HG02970 (cell line): Measurements from ENCODE around the gene WWC2.
"Not testable (repeated sequence)": the region's sequence is repeated elsewhere in the genome, so short reads cannot be mapped to it uniquely, and the experiment has no call there.

Experiments
- ATAC-seq: cut with Tn5 transposase; IDR thresholded peaks from one replicate; pipeline ENCODE4 v1.9.1; 2021; ENCODE audit warnings: mild to moderate bottlenecking, moderate library complexity, moderate number of reproducible peaks; ENCODE audit not compliant: unreplicated experiment, low FRiP score

Gene WWC2

GRCh38 chr4:183139972-183140570 is 41.0 kb downstream of the WWC2 start:
- ATAC-seq: no peak

DNA sequence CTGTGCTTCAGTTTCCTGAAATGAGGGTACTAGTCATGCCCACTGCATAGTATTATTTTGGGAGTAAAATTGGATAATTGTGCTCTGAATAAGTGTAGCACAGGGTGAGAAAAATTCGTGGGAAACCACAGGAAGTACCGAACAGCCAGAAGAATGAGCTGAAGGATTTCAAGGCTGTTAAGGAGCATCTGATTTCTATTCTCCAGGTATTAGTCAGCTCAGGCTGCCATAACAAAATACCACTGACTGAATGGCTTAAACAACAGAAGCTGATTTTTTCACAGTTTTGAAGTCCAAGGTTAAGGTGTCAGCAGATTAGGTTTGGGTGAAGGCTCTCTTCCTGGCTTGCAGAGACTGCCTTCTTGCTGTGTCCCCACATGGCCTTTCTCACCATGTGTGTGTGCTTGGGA is 41.9 kb downstream of the WWC2 start:
- ATAC-seq: no peak

DNA sequence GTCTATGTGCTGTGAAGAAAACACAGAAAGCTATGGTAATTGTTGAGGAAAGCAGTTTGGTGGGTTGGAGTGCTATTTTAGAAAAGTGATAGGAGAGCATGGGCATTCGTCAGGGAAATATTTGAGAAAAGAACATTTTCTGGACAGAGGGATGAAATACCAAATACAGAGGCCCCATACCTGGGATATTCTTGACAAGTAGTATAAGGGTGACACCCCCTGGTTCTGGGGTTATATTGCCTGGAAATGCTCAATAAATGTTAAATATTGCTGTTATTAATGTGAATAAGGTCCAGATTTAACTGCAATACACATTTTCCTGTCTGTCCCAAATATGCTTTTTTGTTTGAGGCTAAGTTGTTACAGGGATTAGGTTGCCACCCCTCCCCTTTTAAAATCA is 42.9 kb downstream of the WWC2 start:
- ATAC-seq: no peak

GRCh38 chr4:183142571-183143550 is 43.8 kb downstream of the WWC2 start:
- no peak for ATAC-seq

GRCh38 chr4:183144787-183145186 is 45.7 kb downstream of the WWC2 start:
- no peak for ATAC-seq

GRCh38 chr4:183145773-183146172 is 46.7 kb downstream of the WWC2 start:
- ATAC-seq: no peak

GRCh38 chr4:183146478-183146877 is 47.4 kb downstream of the WWC2 start:
- ATAC-seq: no peak

GRCh38 chr4:183147196-183147595 is 48.1 kb downstream of the WWC2 start:
- no peak for ATAC-seq

DNA sequence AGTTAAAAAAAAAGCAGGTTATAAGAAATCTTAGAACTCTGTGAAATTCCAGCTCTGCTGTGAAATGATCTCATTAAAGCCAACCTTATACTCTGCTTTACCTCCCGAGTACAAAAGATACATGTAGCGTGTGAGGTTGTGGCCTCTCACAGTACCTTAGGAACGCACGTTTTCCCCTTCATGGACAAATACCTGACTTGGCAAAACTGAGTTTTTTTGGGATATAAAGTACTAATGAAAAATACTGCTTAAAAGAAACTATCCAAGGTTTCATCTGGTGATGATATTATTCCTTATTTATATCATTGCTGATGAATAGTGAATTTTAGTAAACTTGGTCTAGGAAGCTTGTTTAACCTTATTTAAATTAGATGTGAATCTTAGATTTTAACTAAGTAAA is 48.9 kb downstream of the WWC2 start:
- ATAC-seq: no peak

GRCh38 chr4:183149616-183150539 is 50.8 kb downstream of the WWC2 start:
- no peak for ATAC-seq

DNA sequence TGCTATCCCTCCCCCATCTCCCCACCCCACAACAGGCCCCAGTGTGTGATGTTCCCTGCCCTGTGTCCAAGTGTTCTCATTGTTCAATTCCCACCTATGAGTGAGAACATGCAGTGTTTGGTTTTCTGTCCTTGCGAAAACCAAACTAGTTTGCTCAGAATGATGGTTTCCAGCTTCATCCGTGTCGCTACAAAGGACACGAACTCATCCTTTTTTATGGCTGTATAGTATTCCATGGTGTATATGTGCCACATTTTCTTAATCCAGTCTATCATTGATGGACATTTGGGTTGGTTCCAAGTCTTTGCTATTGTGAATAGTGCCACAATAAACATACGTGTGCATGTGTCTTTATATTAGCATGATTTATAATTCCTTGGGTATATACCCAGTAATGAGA is 51.6 kb downstream of the WWC2 start:
- ATAC-seq: not testable (repeated sequence)

DNA sequence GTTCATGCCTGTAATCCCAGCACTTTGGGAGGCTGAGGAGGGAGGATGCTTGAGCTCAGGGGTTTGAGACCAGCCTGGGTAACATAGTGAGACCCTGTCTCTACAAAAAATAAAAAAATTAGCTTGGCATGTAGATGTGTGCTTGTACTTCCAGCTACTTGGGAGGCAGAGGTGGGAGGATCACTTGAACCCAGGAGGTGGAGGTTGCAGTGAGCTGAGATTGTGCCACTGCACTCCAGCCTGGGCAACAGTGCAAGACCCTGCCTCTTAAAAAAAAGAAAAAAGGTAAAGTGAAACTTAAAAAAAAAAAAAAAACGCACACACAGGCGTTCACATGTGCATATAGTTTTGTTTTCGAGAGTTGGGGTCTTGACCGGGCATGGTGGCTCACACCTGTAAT is 53.2 kb downstream of the WWC2 start:
- not testable (repeated sequence) for ATAC-seq

- ATAC-seq: no peak
Measured at GRCh38 chr4:183153190-183153916, 54.3 kb downstream of the WWC2 start.

GRCh38 chr4:183154701-183155391 is 55.8 kb downstream of the WWC2 start:
- ATAC-seq: no peak

GRCh38 chr4:183155450-183156184 is 56.6 kb downstream of the WWC2 start:
- ATAC-seq: no peak

GRCh38 chr4:183157215-183157614 is 58.2 kb downstream of the WWC2 start:
- no peak for ATAC-seq

DNA sequence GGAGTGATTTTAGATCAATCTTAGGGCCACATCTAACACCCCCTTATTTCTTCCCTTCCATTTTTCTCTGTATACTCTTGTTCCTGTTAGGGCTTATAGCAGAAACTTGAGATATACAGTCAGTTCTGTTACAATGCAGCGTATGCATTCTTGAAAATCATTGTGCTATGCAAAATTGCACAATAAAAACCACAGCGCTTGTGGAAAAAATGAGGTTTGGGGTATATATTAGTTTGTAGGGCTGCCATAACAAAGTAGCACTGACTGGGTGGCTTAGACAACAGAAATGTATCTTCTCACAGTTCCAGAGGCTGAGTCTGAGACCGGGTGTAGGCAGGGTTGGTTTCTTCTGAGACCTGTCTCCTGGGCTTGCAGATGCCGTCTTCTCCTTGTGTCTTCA is 59.0 kb downstream of the WWC2 start:
- no peak for ATAC-seq

- ATAC-seq: no peak
Measured at GRCh38 chr4:183161630-183162029, 62.6 kb downstream of the WWC2 start.

GRCh38 chr4:183163135-183163534 is 64.1 kb downstream of the WWC2 start:
- ATAC-seq: no peak
